WTC11 (cell line): Measurements from ENCODE around the gene CSNK1G1.
"Not testable (repeated sequence)": the region's sequence is repeated elsewhere in the genome, so short reads cannot be mapped to it uniquely, and the experiment has no call there.

Experiments used
- FOXJ3 ChIP-seq: sonication (generic); formaldehyde crosslinking; IDR thresholded peaks from 2 replicates; pipeline ENCODE4 v1.9.0; 2021; ENCODE audit warnings: missing genetic modification reagents, mild to moderate bottlenecking, borderline replicate concordance
- TF ChIP-seq, protein P1 (sequence below): fragments of 200-600 bp; IDR thresholded peaks from 2 replicates; pipeline ENCODE4 v1.8.0; 2022; ENCODE audit warnings: antibody characterized with exemption

DNA sequence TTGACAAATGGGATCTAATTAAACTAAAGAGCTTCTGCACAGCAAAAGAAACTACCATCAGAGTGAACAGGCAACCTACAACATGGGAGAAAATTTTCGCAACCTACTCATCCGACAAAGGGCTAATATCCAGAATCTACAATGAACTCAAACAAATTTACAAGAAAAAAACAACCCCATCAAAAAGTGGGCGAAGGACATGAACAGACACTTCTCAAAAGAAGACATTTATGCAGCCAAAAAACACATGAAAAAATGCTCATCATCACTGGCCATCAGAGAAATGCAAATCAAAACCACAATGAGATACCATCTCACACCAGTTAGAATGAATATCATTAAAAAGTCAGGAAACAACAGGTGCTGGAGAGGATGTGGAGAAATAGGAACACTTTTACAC is 24.3 kb downstream of the CSNK1G1 start:
- TF ChIP-seq, protein P1, sequence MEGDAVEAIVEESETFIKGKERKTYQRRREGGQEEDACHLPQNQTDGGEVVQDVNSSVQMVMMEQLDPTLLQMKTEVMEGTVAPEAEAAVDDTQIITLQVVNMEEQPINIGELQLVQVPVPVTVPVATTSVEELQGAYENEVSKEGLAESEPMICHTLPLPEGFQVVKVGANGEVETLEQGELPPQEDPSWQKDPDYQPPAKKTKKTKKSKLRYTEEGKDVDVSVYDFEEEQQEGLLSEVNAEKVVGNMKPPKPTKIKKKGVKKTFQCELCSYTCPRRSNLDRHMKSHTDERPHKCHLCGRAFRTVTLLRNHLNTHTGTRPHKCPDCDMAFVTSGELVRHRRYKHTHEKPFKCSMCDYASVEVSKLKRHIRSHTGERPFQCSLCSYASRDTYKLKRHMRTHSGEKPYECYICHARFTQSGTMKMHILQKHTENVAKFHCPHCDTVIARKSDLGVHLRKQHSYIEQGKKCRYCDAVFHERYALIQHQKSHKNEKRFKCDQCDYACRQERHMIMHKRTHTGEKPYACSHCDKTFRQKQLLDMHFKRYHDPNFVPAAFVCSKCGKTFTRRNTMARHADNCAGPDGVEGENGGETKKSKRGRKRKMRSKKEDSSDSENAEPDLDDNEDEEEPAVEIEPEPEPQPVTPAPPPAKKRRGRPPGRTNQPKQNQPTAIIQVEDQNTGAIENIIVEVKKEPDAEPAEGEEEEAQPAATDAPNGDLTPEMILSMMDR, result not testable (repeated sequence)
- not testable (repeated sequence) for TF ChIP-seq FOXJ3 (CRISPR knock-in tag)
